ENCODE measurements around the gene SPIN1. TPM values are rescaled to one million over a fixed set of nuclear protein-coding genes. Genes with fewer than 3 reads are reported as not detected.

SPIN1 gene
- total RNA-seq, 1 experiment from 2014 or later: 59.5 TPM

DNA sequence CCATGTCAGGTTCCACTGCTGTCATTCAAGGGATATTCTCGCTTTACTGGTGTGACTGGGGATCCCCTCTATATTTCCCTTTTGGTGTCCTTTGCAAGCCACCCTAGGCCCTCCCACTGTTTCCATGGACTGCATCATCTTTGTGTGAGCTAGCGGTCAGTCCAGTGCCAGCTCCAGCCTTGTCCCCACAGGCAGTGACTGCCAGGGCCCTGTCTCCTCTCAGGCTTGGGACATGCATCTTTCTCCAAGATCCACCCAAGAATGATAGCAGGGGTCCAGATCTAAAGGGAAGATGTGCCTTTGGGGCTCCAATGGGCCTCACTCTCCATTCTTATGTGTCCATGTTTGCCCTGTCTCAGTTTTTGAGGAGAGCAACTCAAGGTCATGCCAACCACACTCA is 109.0 kb downstream of the SPIN1 start:
- CTCF ChIA-PET: no interaction called here
- H3K27ac Mint-ChIP-seq (ENCODE audit: unreplicated experiment): no peak overlapping the region
- no peaks in the 10 kb centered on the region for H3K36me3 Mint-ChIP-seq (ENCODE audit: insufficient read depth, unreplicated experiment)
- TF ChIP-seq, protein P1, sequence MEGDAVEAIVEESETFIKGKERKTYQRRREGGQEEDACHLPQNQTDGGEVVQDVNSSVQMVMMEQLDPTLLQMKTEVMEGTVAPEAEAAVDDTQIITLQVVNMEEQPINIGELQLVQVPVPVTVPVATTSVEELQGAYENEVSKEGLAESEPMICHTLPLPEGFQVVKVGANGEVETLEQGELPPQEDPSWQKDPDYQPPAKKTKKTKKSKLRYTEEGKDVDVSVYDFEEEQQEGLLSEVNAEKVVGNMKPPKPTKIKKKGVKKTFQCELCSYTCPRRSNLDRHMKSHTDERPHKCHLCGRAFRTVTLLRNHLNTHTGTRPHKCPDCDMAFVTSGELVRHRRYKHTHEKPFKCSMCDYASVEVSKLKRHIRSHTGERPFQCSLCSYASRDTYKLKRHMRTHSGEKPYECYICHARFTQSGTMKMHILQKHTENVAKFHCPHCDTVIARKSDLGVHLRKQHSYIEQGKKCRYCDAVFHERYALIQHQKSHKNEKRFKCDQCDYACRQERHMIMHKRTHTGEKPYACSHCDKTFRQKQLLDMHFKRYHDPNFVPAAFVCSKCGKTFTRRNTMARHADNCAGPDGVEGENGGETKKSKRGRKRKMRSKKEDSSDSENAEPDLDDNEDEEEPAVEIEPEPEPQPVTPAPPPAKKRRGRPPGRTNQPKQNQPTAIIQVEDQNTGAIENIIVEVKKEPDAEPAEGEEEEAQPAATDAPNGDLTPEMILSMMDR (IDR thresholded peaks at IDR 0.05; ENCODE audit: unreplicated experiment): no peak
- BruUV-seq (replicated peaks): no TSS peak
- H3K9me3 Mint-ChIP-seq (ENCODE audit: low read depth, unreplicated experiment): no peaks in the 10 kb centered on the region
- intact Hi-C loops (cut with micrococcal nuclease; ENCODE audit: unreplicated experiment): no loop called here
- no peaks in the 10 kb centered on the region for H3K27me3 Mint-ChIP-seq (ENCODE audit: unreplicated experiment)
- DNase-seq: no peak
- no peaks in the 10 kb centered on the region for H3K4me1 Mint-ChIP-seq (ENCODE audit: low read depth, unreplicated experiment)
- H3K4me3 Mint-ChIP-seq (ENCODE audit: low read depth, unreplicated experiment): no peak overlapping the region

DNA sequence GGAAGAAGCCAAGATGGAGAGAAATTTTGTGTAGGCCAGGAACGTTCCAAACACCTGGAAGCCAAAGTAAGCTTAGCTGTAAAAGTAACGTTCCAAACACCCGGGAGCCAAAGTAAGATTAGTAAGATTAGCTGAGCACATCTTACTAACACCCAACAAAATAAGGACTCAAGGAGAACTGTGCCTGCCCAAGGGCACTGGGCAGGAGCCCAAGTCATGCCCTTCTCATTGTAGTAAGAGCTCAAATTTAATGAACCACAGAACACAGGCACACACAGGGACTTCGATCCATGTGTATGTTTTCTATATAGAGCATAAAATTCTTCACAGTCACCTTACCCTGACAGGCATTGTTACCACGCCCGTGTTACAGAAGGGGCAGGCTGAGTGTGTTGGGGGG is 110.6 kb downstream of the SPIN1 start:
- no peak for DNase-seq
- intact Hi-C loops (cut with micrococcal nuclease; ENCODE audit: unreplicated experiment): no loop called here
- H3K27me3 Mint-ChIP-seq (ENCODE audit: unreplicated experiment): no peaks in the 10 kb centered on the region
- H3K4me1 Mint-ChIP-seq (ENCODE audit: low read depth, unreplicated experiment): no peaks in the 10 kb centered on the region
- no peaks in the 10 kb centered on the region for H3K9me3 Mint-ChIP-seq (ENCODE audit: low read depth, unreplicated experiment)
- H3K4me3 Mint-ChIP-seq (ENCODE audit: low read depth, unreplicated experiment): no peak overlapping the region
- CTCF ChIA-PET: no interaction called here
- no peaks in the 10 kb centered on the region for H3K36me3 Mint-ChIP-seq (ENCODE audit: insufficient read depth, unreplicated experiment)
- no TSS peak for BruUV-seq (replicated peaks)
- TF ChIP-seq, protein P1 (IDR thresholded peaks at IDR 0.05; ENCODE audit: unreplicated experiment): no peak
- H3K27ac Mint-ChIP-seq (ENCODE audit: unreplicated experiment): no peak overlapping the region

DNA sequence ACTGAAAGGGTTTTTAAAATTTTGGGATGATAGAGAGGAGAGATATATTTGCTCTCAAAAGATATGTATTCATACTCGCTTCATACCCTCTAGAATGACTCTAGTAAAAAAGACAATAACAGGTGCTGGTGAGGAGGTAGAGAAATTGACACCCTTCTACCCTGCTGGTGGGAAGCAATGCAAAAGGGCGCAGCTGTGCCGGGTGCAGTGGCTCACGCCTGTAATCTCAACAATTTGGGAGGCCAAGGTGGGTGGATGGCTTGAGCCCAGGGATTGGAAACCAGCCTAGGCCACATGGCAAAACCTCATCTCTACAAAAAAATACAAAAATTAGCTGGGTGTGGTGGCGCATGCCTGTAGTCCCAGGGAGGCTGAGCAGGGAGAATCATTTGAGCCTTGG is 112.8 kb downstream of the SPIN1 start:
- Mint-ChIP-seq H3K27ac (ENCODE audit: unreplicated experiment) (no peak overlapping the region), H3K36me3 (ENCODE audit: insufficient read depth, unreplicated experiment) (no peaks in the 10 kb centered on the region), H3K4me1 (ENCODE audit: low read depth, unreplicated experiment) (no peaks in the 10 kb centered on the region), H3K9me3 (ENCODE audit: low read depth, unreplicated experiment) (no peaks in the 10 kb centered on the region), H3K4me3 (ENCODE audit: low read depth, unreplicated experiment) (no peak overlapping the region), H3K27me3 (ENCODE audit: unreplicated experiment) (no peaks in the 10 kb centered on the region)
- CTCF ChIA-PET: no interaction called here
- intact Hi-C loops (cut with micrococcal nuclease; ENCODE audit: unreplicated experiment): no loop called here
- TF ChIP-seq, protein P1 (IDR thresholded peaks at IDR 0.05; ENCODE audit: unreplicated experiment): no peak
- DNase-seq: no peak
- BruUV-seq (replicated peaks): no TSS peak

DNA sequence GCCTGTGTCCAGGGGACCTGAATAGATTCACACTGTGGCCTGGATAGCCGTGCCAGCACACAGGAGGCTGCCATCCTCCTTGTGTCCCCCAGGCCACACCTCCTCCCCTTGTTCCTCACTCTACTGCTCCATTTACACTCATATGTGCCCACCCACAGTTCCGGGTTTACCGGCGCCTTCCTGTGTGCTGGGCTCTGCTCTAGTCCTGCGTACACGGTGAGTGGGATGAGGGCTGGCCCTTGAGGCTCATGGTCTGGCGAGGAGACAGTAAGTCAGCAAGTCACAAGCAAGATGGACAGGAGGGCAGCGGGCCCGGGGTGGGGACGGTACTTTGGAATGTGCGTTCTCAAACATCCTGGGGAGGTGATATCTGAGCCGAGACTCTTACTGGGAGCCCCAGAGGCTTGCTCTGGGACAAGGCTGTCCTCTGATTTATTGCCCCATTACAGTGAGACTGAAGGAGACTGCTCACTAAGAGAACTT is 114.3 kb downstream of the SPIN1 start:
- no peak overlapping the region for H3K27ac Mint-ChIP-seq (ENCODE audit: unreplicated experiment)
- H3K36me3 Mint-ChIP-seq (ENCODE audit: insufficient read depth, unreplicated experiment): no peaks in the 10 kb centered on the region
- no peak overlapping the region for H3K4me3 Mint-ChIP-seq (ENCODE audit: low read depth, unreplicated experiment)
- no peak for DNase-seq
- CTCF ChIA-PET: no interaction called here
- no peaks in the 10 kb centered on the region for H3K27me3 Mint-ChIP-seq (ENCODE audit: unreplicated experiment)
- no peaks in the 10 kb centered on the region for H3K9me3 Mint-ChIP-seq (ENCODE audit: low read depth, unreplicated experiment)
- no TSS peak for BruUV-seq (replicated peaks)
- intact Hi-C loops (cut with micrococcal nuclease; ENCODE audit: unreplicated experiment): no loop called here
- no peaks in the 10 kb centered on the region for H3K4me1 Mint-ChIP-seq (ENCODE audit: low read depth, unreplicated experiment)
- TF ChIP-seq, protein P1 (IDR thresholded peaks at IDR 0.05; ENCODE audit: unreplicated experiment): no peak
